HepG2 (cell line): ENCODE data around the gene OTUD4. TPM values are rescaled to one million over a fixed set of nuclear protein-coding genes. Genes with fewer than 3 reads are reported as not detected.
A peak's percentile ranks its signal among the peaks of the same experiment; 100 is the strongest.

Experiments
- ATAC-seq: fragments of 200-7000 bp; cut with Tn5 transposase; 3 replicates; pipeline ENCODE4 v1.9.1; 2020; ENCODE audit warnings: mild to moderate bottlenecking, moderate library complexity
- BruUV-seq: library from RNA; stranded (reverse); fragments of 400-500 nt; replicated peaks from 2 replicates; lab custom pipeline; 2021; lab: Mats Ljungman, UMichigan
- CTCF ChIA-PET: fragments of 300-600 bp; formaldehyde crosslinking; extraction: SDS; loops from one replicate; lab custom pipeline; 2021; ENCODE audit warnings: low total read pairs, inconsistent platforms, low intra/inter-chr PET ratio; lab: Yijun Ruan, JAX
- POLR2A ChIA-PET: fragments of 350-600 bp; sonication (Branson Sonifier 250); formaldehyde crosslinking; loops from one replicate; lab custom pipeline; 2020; ENCODE audit warnings: antibody characterized with exemption, inconsistent platforms; lab: Yijun Ruan, JAX
- DNase-seq: peaks from one replicate; pipeline ENCODE4 v3.0.0-alpha.2; 2015; ENCODE audit warnings: low spot score
- FAIRE-seq: peaks from 3 replicates; lab custom pipeline; 2011; peaks lifted over from hg19 to GRCh38; lab: Jason Lieb, UNC
- H2AFZ ChIP-seq: one replicate; pipeline ENCODE4 v1.6.1; 2011; ENCODE audit warnings: low read length, inconsistent platforms
- H3K27ac ChIP-seq: fragments of 300-600 bp; 3 replicates; pipeline ENCODE4 v1.8.0; 2011; ENCODE audit warnings: mixed run types, mild to moderate bottlenecking, mixed read lengths, low read length, inconsistent platforms; ENCODE audit not compliant: insufficient read depth; ENCODE audit errors: extremely low read length
- H3K27me3 ChIP-seq, 2 experiments: fragments of 200-600 bp in 1 of 2; 2 replicates in 1 of 2; 3 replicates in 1 of 2; pipeline versions ENCODE4 v1.6.0 to v1.8.0; 2011; ENCODE audit warnings: low read length in 2 of 2, mild to moderate bottlenecking in 2 of 2, moderate library complexity in 2 of 2, inconsistent platforms in 1 of 2; ENCODE audit not compliant: insufficient read depth in 2 of 2, control insufficient read depth in 1 of 2
- H3K36me3 ChIP-seq, 2 experiments: fragments of 200-600 bp in 1 of 2; replicated peaks in 1 of 2; 2 replicates in 1 of 2; 3 replicates in 1 of 2; pipeline versions ENCODE4 v1.5.1 to v1.8.0; 2011; ENCODE audit warnings: low read length in 2 of 2, inconsistent platforms in 1 of 2; ENCODE audit not compliant: insufficient read depth in 2 of 2, control insufficient read depth in 1 of 2
- H3K4me1 ChIP-seq: 2 replicates; pipeline ENCODE4 v1.5.1; 2012; ENCODE audit warnings: low read length, inconsistent platforms; ENCODE audit not compliant: insufficient read depth
- H3K4me2 ChIP-seq: 2 replicates; pipeline ENCODE4 v1.6.0; 2011; ENCODE audit warnings: low read depth, low read length, inconsistent platforms
- H3K4me3 ChIP-seq, 3 experiments: fragments of 200-600 bp in 1 of 3; sonication (generic), shearing (Covaris generic) in 1 of 3; replicated peaks in 1 of 3; 2 replicates each; pipeline ENCODE4 v1.5.1; 2011 to 2016; ENCODE audit warnings: low read length in 3 of 3, inconsistent platforms in 2 of 3, low read depth in 2 of 3, mild to moderate bottlenecking in 2 of 3, control low read depth in 1 of 3, mixed read lengths in 1 of 3; ENCODE audit not compliant: insufficient read depth in 1 of 3
- H3K79me2 ChIP-seq: one replicate; pipeline ENCODE4 v1.6.1; 2011; ENCODE audit warnings: low read length, inconsistent platforms; ENCODE audit not compliant: insufficient read depth
- H3K9ac ChIP-seq: 2 replicates; pipeline ENCODE4 v1.6.0; 2011; ENCODE audit warnings: mild to moderate bottlenecking, low read depth, low read length, inconsistent platforms; ENCODE audit not compliant: insufficient read depth
- H3K9me3 ChIP-seq: 2 replicates; pipeline ENCODE4 v1.5.1; 2012; ENCODE audit warnings: mild to moderate bottlenecking, low read length
- H4K20me1 ChIP-seq: 2 replicates; pipeline ENCODE4 v1.6.0; 2011; ENCODE audit warnings: inconsistent platforms, mild to moderate bottlenecking, low read length, moderate library complexity; ENCODE audit not compliant: insufficient read depth
- ATF7-NPFF ChIP-seq: sonication (generic); formaldehyde crosslinking; IDR thresholded peaks from 2 replicates; pipeline ENCODE4 v1.8.1; 2023; ENCODE audit warnings: mild to moderate bottlenecking, low read depth, missing genetic modification reagents, moderate library complexity
- MAFK ChIP-seq, 2 experiments: IDR thresholded peaks in 1 of 2; conservative IDR thresholded peaks in 1 of 2; 2 replicates each; pipeline ENCODE4 v1.6.1; 2011; ENCODE audit warnings: improper control_type of control experiment in 2 of 2, low read length in 2 of 2
- MED1 ChIP-seq: sonication (generic); formaldehyde crosslinking; IDR thresholded peaks from 2 replicates; pipeline ENCODE4 v1.4.0; 2020; ENCODE audit warnings: missing genetic modification reagents
- MTA1 ChIP-seq: sonication (generic); formaldehyde crosslinking; IDR thresholded peaks from 2 replicates; pipeline ENCODE4 v1.4.0; 2020; ENCODE audit warnings: missing genetic modification reagents, mild to moderate bottlenecking, borderline replicate concordance
- MTF1 ChIP-seq: sonication (generic); formaldehyde crosslinking; IDR thresholded peaks from 2 replicates; pipeline ENCODE4 v1.5.0; 2020; ENCODE audit warnings: missing genetic modification reagents
- NFYB ChIP-seq: sonication (generic); formaldehyde crosslinking; IDR thresholded peaks from 2 replicates; pipeline ENCODE4 v1.4.0; 2020; ENCODE audit warnings: missing genetic modification reagents
- PCBP1 ChIP-seq: fragments of 200-400 bp; formaldehyde crosslinking; IDR thresholded peaks from 2 replicates; pipeline ENCODE4 v1.6.1; 2017; ENCODE audit warnings: mild to moderate bottlenecking, low read depth, low read length, borderline replicate concordance
- RFX1 ChIP-seq: fragments of 450-650 bp; IDR thresholded peaks from 2 replicates; pipeline ENCODE4 v1.6.1; 2017
- SNRNP70 ChIP-seq: fragments of 200-400 bp; formaldehyde crosslinking; IDR thresholded peaks from 2 replicates; pipeline ENCODE4 v1.6.1; 2017; ENCODE audit warnings: mild to moderate bottlenecking, low read depth, low read length, moderate library complexity
- TCF7 ChIP-seq: sonication (generic); IDR thresholded peaks from 2 replicates; pipeline ENCODE4 v1.6.1; 2016; ENCODE audit warnings: antibody characterized with exemption, low read depth
- ZMYM3 ChIP-seq: sonication (generic); formaldehyde crosslinking; IDR thresholded peaks from 2 replicates; pipeline ENCODE4 v1.5.1; 2020; ENCODE audit warnings: mild to moderate bottlenecking, missing genetic modification reagents
- ZNF780A ChIP-seq: sonication (generic); formaldehyde crosslinking; IDR thresholded peaks from 2 replicates; pipeline ENCODE4 v1.8.0; 2022; ENCODE audit warnings: mild to moderate bottlenecking, missing genetic modification reagents, moderate library complexity
- ZNF788 ChIP-seq: sonication (generic); formaldehyde crosslinking; IDR thresholded peaks from 2 replicates; pipeline ENCODE4 v1.5.0; 2020; ENCODE audit warnings: mild to moderate bottlenecking, missing genetic modification reagents, borderline replicate concordance
- WGBS: methylation state at CpG from one replicate; pipeline ENCODE4 v1.1.6; 2017; ENCODE audit warnings: low lambda C conversion rate; 5-methylcytosine and 5-hydroxymethylcytosine counted together
- in situ Hi-C: cut with HindIII; loops from 2 replicates; pipeline ENCODE4 v1.10.0; 2017; ENCODE audit warnings: low pct_unique_long_range_greater_than_20kb; ENCODE audit not compliant: extremely low pct_ligation_motif_present
- intact Hi-C: fragments of 100-400 bp; cut with micrococcal nuclease; formaldehyde crosslinking; loops from one replicate; pipeline ENCODE4 v1.10.0; 2022; ENCODE audit not compliant: unreplicated experiment
- polyA plus RNA-seq, 8 experiments: library from polyadenylated mRNA; depleted of rRNA in 3 of 8; stranded (reverse) in 7 of 8; unstranded in 1 of 8; fragments of >200 nt; fragmentation: Illumina TruSeq in 4 of 8; extraction: Trizol in 4 of 8; gene quantifications; 2 replicates each; pipeline versions ENCODE4 v1.2.1 to v1.2.3, GENCODE V29; 2011 to 2016; ENCODE audit warnings: low read depth in 4 of 8, missing spikeins in 1 of 8, mixed read lengths in 1 of 8; ENCODE audit not compliant: insufficient read depth in 1 of 8
- total RNA-seq, 5 experiments: library from RNA; depleted of rRNA; stranded (reverse); fragments of >200 nt; fragmentation: Illumina TruSeq; extraction: Trizol; gene quantifications; 2 replicates each; pipeline ENCODE4 v1.2.3, GENCODE V29; 2016; ENCODE audit warnings: low read depth in 1 of 5
- TF ChIP-seq, protein P1 (sequence below): sonication (generic); formaldehyde crosslinking; IDR thresholded peaks from 2 replicates; pipeline ENCODE4 v1.5.1; 2020; ENCODE audit warnings: mild to moderate bottlenecking, moderate library complexity, missing genetic modification reagents
- TF ChIP-seq, protein P2 (sequence below): sonication (generic); formaldehyde crosslinking; IDR thresholded peaks from 2 replicates; pipeline ENCODE4 v1.4.0; 2020; ENCODE audit warnings: missing genetic modification reagents
- TF ChIP-seq, protein P3 (sequence below): IDR thresholded peaks from 2 replicates; pipeline ENCODE4 v1.6.1; 2018; ENCODE audit warnings: missing genetic modification reagents
- TF ChIP-seq, protein P4 (sequence below): sonication (generic); formaldehyde crosslinking; IDR thresholded peaks from 2 replicates; pipeline ENCODE4 v1.4.0; 2020; ENCODE audit warnings: mild to moderate bottlenecking, missing genetic modification reagents

The OTUD4 gene
- total and polyA plus RNA-seq, 2 of the 13 experiments (the other 11 are each of a cell fraction or from before 2014, with no cell fraction given): 16.1 to 18.0 TPM

DNA sequence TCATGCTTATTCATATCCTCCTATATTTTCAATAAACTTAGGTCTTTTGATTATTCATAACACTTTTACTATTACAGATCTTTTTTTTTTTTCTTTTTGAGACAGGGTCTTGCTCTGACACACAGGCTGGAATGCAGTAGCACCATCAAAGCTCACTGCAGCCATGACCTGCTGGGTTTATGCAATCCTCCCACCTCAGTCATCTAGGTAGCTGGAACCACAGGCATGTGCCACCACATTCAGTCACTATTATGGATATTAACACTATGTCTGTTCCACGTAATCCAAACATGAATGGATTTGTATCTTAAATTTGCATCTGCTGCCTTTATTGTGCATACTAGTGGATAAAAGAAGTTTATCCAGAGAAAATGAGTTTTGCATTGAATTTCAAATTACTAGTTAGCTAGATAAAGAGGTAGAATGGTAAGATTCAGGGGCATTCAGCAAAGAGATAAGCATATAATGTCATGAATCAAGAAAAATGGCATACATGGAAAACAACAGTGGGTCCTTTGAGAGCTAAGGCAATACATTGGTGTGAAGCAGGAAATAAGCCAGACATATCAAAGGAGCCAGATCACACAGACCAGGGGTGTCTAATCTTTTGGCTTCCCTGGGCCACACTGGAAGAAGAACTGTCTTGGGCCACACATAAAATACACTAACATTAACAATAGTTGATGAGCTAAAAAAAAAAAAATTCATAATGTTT is 96.3 kb downstream of the OTUD4 start:
- Histone ChIP-seq H3K4me2 (no peak overlapping the region), H3K79me2 (peaks cover 9% of the 10 kb centered on the region), H2AFZ (no peak overlapping the region), H3K4me1 (no peaks in the 10 kb centered on the region), H3K9ac (no peak overlapping the region), H3K36me3 (peaks cover 2 to 25% of the 10 kb centered on the region in 2 experiments), H3K4me3 (no peak overlapping the region), H3K9me3 (no peaks in the 10 kb centered on the region), H4K20me1 (no peaks in the 10 kb centered on the region), H3K27me3 (no peaks in the 10 kb centered on the region), H3K27ac (no peak overlapping the region)
- 95% methylated on average over 1 of the region's 1 CpG for WGBS
- DNase-seq (peak; percentile 10), ATAC-seq (no peak), FAIRE-seq (no peak)
- in situ Hi-C loops: no loop called here
- TF ChIP-seq ZNF788 (no peak), PCBP1 (no peak), TCF7 (no peak), ZNF780A (CRISPR knock-in tag) (no peak), MTF1 (CRISPR knock-in tag) (no peak), MTA1 (CRISPR knock-in tag) (no peak), MED1 (CRISPR knock-in tag) (no peak), ZMYM3 (no peak), NFYB (CRISPR knock-in tag) (no peak), ATF7-NPFF (no peak), RFX1 (no peak), SNRNP70 (no peak), MAFK (conservative IDR thresholded peaks at IDR 0.05 in 1 of 2, IDR thresholded peaks at IDR 0.05 in 1 of 2; ENCODE audit: low read length in 2 of 2) (no peak)
- TF ChIP-seq, protein P1, sequence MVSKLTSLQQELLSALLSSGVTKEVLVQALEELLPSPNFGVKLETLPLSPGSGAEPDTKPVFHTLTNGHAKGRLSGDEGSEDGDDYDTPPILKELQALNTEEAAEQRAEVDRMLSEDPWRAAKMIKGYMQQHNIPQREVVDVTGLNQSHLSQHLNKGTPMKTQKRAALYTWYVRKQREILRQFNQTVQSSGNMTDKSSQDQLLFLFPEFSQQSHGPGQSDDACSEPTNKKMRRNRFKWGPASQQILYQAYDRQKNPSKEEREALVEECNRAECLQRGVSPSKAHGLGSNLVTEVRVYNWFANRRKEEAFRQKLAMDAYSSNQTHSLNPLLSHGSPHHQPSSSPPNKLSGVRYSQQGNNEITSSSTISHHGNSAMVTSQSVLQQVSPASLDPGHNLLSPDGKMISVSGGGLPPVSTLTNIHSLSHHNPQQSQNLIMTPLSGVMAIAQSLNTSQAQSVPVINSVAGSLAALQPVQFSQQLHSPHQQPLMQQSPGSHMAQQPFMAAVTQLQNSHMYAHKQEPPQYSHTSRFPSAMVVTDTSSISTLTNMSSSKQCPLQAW (CRISPR knock-in tag): no peak
- TF ChIP-seq, protein P2, sequence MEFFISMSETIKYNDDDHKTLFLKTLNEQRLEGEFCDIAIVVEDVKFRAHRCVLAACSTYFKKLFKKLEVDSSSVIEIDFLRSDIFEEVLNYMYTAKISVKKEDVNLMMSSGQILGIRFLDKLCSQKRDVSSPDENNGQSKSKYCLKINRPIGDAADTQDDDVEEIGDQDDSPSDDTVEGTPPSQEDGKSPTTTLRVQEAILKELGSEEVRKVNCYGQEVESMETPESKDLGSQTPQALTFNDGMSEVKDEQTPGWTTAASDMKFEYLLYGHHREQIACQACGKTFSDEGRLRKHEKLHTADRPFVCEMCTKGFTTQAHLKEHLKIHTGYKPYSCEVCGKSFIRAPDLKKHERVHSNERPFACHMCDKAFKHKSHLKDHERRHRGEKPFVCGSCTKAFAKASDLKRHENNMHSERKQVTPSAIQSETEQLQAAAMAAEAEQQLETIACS: no peak
- TF ChIP-seq, protein P3, sequence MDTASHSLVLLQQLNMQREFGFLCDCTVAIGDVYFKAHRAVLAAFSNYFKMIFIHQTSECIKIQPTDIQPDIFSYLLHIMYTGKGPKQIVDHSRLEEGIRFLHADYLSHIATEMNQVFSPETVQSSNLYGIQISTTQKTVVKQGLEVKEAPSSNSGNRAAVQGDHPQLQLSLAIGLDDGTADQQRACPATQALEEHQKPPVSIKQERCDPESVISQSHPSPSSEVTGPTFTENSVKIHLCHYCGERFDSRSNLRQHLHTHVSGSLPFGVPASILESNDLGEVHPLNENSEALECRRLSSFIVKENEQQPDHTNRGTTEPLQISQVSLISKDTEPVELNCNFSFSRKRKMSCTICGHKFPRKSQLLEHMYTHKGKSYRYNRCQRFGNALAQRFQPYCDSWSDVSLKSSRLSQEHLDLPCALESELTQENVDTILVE: no peak
- TF ChIP-seq, protein P4, sequence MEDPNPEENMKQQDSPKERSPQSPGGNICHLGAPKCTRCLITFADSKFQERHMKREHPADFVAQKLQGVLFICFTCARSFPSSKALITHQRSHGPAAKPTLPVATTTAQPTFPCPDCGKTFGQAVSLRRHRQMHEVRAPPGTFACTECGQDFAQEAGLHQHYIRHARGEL (CRISPR knock-in tag): no peak
- intact Hi-C loops: no loop called here
- ChIA-PET POLR2A (interaction anchor here (1.3 kb wide), 1 partner anchor 14 kb away, joined by 5 read pairs; the partner anchor contains the start of genes ABCE1 and ANAPC10), CTCF (no interaction called here)
- no TSS peak for BruUV-seq
